HG02642 (cell line): ENCODE results near the gene PKP3.
"Not testable (repeated sequence)": the region's sequence is repeated elsewhere in the genome, so short reads cannot be mapped to it uniquely, and the experiment has no call there.

ENCODE experiments used
- ATAC-seq: cut with Tn5 transposase; IDR thresholded peaks from one replicate; pipeline ENCODE4 v1.9.1; 2021; ENCODE audit warnings: mild to moderate bottlenecking; ENCODE audit not compliant: unreplicated experiment, poor library complexity

The PKP3 gene

GRCh38 chr11:393219-394033, 583 bp upstream of the PKP3 start:
- no peak for ATAC-seq

GRCh38 chr11:394858-395655, 1.0 kb downstream of the PKP3 start:
- ATAC-seq, result no peak

- ATAC-seq, result no peak
Measured at GRCh38 chr11:395866-396265, 1.9 kb downstream of the PKP3 start.

GRCh38 chr11:396511-396947, 2.5 kb downstream of the PKP3 start:
- no peak for ATAC-seq

- no peak for ATAC-seq
Measured at GRCh38 chr11:396948-397548, 3.0 kb downstream of the PKP3 start.

GRCh38 chr11:398826-399225, 4.8 kb downstream of the PKP3 start:
- ATAC-seq, result no peak

- ATAC-seq, result no peak
Measured at GRCh38 chr11:399731-400211, 5.8 kb downstream of the PKP3 start.

- ATAC-seq, result no peak
Measured at GRCh38 chr11:400241-400689, 6.3 kb downstream of the PKP3 start.

- ATAC-seq, result not testable (repeated sequence)
Measured at GRCh38 chr11:401196-401595, 7.2 kb downstream of the PKP3 start.

GRCh38 chr11:403021-403760, 9.2 kb downstream of the PKP3 start:
- ATAC-seq, result no peak

GRCh38 chr11:403761-404431, 9.9 kb downstream of the PKP3 start:
- ATAC-seq, result no peak

GRCh38 chr11:404551-405264, 10.7 kb downstream of the PKP3 start:
- no peak for ATAC-seq

GRCh38 chr11:405323-405953, 11.4 kb downstream of the PKP3 start:
- ATAC-seq, result no peak

- ATAC-seq, result no peak
Measured at GRCh38 chr11:405954-406795, 12.2 kb downstream of the PKP3 start.

GRCh38 chr11:406796-407650, 13.0 kb downstream of the PKP3 start:
- peak; percentile 68 for ATAC-seq

- peak; percentile 5 for ATAC-seq
Measured at GRCh38 chr11:407651-408123, 13.7 kb downstream of the PKP3 start.
